HG02571 (cell line): Measurements from ENCODE around the gene LURAP1L.
A peak's percentile ranks its signal among the peaks of the same experiment; 100 is the strongest.

Source experiments
- ATAC-seq: cut with Tn5 transposase; IDR thresholded peaks from one replicate; pipeline ENCODE4 v1.9.1; 2021; ENCODE audit warnings: mild to moderate bottlenecking, moderate library complexity; ENCODE audit not compliant: unreplicated experiment

LURAP1L gene

GRCh38 chr9:12775679-12776512 is 1.1 kb downstream of the LURAP1L start:
- ATAC-seq, result peak; percentile 79

GRCh38 chr9:12776513-12777055 is 1.8 kb downstream of the LURAP1L start:
- ATAC-seq, result no peak

- no peak for ATAC-seq
Observed at GRCh38 chr9:12777121-12778022, 2.6 kb downstream of the LURAP1L start.

- ATAC-seq, result no peak
Observed at GRCh38 chr9:12778389-12778788, 3.6 kb downstream of the LURAP1L start.

GRCh38 chr9:12781226-12781733 is 6.5 kb downstream of the LURAP1L start:
- ATAC-seq, result no peak

- no peak for ATAC-seq
Observed at GRCh38 chr9:12783767-12784460, 9.1 kb downstream of the LURAP1L start.

- no peak for ATAC-seq
Observed at GRCh38 chr9:12784461-12785259, 9.8 kb downstream of the LURAP1L start.

GRCh38 chr9:12785260-12785770 is 10.5 kb downstream of the LURAP1L start:
- ATAC-seq, result no peak

- ATAC-seq, result no peak
Observed at GRCh38 chr9:12785941-12786340, 11.1 kb downstream of the LURAP1L start.

GRCh38 chr9:12790001-12790400 is 15.2 kb downstream of the LURAP1L start:
- ATAC-seq, result no peak

- ATAC-seq, result no peak
Observed at GRCh38 chr9:12790883-12791282, 16.1 kb downstream of the LURAP1L start.

GRCh38 chr9:12794101-12794799 is 19.4 kb downstream of the LURAP1L start:
- no peak for ATAC-seq

GRCh38 chr9:12796601-12797000 is 21.8 kb downstream of the LURAP1L start:
- no peak for ATAC-seq

- no peak for ATAC-seq
Observed at GRCh38 chr9:12797037-12797436, 22.2 kb downstream of the LURAP1L start.

GRCh38 chr9:12798066-12798770 is 23.4 kb downstream of the LURAP1L start:
- ATAC-seq, result no peak

GRCh38 chr9:12801187-12801586 is 26.4 kb downstream of the LURAP1L start:
- no peak for ATAC-seq

GRCh38 chr9:12801663-12802062 is 26.8 kb downstream of the LURAP1L start:
- ATAC-seq, result no peak

- ATAC-seq, result no peak
Observed at GRCh38 chr9:12802093-12802492, 27.3 kb downstream of the LURAP1L start.
